ENCODE data around the gene PDYN. TPM values are rescaled to one million over a fixed set of nuclear protein-coding genes. Genes with fewer than 3 reads are reported as not detected.
"Not testable (repeated sequence)": the region's sequence is repeated elsewhere in the genome, so short reads cannot be mapped to it uniquely, and the experiment has no call there.

PDYN gene
- total RNA-seq: not detected
- long read RNA-seq, donor 1: 0 reads
- long read RNA-seq, donor 2: 0 reads

DNA sequence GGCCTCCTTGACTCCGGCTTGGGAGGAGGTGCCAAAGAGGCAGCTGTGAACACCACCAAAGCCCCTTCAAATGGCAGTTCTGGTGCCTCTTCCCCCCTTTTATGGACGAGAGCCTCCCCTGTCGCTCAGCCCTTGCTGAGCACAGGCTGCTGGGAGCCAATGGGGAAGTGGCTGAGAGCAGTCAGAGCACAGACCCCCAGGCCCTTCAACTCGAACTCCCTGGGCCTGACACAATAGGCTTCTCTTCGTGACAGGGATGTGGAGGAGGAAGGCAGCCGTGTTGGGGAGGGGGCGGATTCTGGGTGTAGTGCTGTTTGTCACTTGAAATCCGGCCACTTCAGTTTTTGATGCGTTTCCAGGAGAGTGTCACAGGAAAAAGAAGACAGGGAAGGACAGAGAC, at the start of gene PDYN:
PDYN (minus strand) TSS at position 73 of the 400 bp plus-strand sequence. CDS start 10,974 bp downstream, outside the sequence.
- H3K36me3 ChIP-seq (ENCODE audit: low read depth): no peaks in the 10 kb centered on the region
- no peaks in the 10 kb centered on the region for H3K4me1 ChIP-seq (ENCODE audit: low read depth)
- no peak for ATAC-seq
- no peaks in the 10 kb centered on the region for H3K9me3 ChIP-seq
- intact Hi-C loops (cut with DNase I, micrococcal nuclease): no loop called here
- DNase-seq: no peak
- TF ChIP-seq, protein P1, sequence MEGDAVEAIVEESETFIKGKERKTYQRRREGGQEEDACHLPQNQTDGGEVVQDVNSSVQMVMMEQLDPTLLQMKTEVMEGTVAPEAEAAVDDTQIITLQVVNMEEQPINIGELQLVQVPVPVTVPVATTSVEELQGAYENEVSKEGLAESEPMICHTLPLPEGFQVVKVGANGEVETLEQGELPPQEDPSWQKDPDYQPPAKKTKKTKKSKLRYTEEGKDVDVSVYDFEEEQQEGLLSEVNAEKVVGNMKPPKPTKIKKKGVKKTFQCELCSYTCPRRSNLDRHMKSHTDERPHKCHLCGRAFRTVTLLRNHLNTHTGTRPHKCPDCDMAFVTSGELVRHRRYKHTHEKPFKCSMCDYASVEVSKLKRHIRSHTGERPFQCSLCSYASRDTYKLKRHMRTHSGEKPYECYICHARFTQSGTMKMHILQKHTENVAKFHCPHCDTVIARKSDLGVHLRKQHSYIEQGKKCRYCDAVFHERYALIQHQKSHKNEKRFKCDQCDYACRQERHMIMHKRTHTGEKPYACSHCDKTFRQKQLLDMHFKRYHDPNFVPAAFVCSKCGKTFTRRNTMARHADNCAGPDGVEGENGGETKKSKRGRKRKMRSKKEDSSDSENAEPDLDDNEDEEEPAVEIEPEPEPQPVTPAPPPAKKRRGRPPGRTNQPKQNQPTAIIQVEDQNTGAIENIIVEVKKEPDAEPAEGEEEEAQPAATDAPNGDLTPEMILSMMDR (IDR thresholded peaks at IDR 0.05): no peak
- H3K4me3 ChIP-seq: no peak within 1 kb of the TSS

DNA sequence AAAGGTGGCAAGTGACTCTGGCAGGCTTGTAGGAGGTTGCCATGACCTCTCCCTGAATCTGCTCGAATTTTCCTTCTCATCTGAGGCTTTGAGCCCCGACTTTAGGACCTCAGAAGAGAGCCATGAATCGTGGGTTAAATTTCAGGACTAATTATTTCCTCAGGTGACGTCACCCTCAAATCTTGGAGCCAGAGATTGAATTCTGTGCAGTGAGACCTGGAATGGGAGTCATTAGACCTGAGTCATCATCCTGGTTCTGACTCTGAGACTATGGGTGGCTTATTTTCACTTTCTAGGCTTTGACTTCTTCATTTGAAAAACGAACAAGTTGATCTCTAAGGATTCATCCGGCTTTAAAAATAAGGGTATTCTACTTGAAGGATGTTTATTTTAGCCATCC, 48.5 kb upstream of the PDYN start:
- TF ChIP-seq, protein P1 (IDR thresholded peaks at IDR 0.05): no peak
- DNase-seq: no peak
- Histone ChIP-seq H3K4me1 (ENCODE audit: low read depth) (no peaks in the 10 kb centered on the region), H3K36me3 (ENCODE audit: low read depth) (no peaks in the 10 kb centered on the region), H3K9me3 (no peaks in the 10 kb centered on the region), H3K4me3 (no peak overlapping the region)
- intact Hi-C loops (cut with DNase I, micrococcal nuclease): no loop called here
- no peak for ATAC-seq

DNA sequence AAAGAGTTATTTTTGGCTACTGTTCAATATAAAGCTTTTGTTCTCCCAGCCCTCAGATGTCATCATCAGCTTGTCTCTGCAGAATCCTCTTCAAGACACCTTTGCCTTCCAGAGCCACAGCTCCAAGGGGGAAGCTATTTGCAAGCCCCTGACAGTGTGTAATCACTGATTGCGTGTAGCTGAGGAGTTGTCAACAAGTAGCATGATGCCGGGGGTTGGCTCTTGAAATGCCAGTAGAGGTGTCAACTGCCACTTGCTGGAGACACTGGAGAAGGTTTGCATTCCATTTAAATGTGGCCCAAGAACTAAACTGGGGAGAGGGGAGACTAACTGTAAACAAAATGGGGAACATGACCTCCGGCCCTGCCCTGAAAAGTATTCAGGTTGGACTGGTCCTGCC, 44.3 kb upstream of the PDYN start:
- Histone ChIP-seq H3K36me3 (ENCODE audit: low read depth) (no peaks in the 10 kb centered on the region), H3K4me1 (ENCODE audit: low read depth) (no peaks in the 10 kb centered on the region), H3K9me3 (no peaks in the 10 kb centered on the region), H3K4me3 (no peak overlapping the region)
- no peak for DNase-seq
- TF ChIP-seq, protein P1 (IDR thresholded peaks at IDR 0.05): no peak
- intact Hi-C loops (cut with DNase I, micrococcal nuclease): no loop called here
- no peak for ATAC-seq

DNA sequence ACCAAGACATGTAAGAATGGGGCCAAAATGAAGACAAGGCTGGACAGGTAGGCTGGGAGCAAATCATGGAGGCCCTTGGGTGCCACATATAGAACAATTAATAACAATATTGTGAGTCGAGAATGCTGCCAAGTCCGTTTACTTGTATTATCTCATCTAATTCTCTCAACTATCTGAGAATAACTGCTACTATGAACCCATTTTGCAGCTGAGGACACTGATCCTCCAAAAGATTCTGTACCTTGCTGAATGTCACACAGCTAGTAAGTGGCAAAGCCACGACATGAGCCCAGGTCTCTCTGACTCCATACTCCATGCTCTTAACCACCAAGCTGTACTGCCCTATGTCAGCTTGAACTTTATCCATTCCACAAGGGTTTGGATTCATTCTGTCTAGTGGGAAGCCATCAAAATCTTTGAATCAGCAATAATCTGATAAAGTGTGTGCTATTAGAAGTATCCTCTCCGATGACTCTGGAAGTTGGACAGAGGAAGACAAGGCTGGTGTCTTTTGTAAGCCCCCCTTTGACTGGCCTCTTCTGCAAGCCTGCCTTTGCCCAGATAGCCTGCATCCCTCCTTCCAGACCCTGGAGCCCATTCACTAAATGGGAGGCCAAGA, 43.5 kb upstream of the PDYN start:
- H3K9me3 ChIP-seq: no peaks in the 10 kb centered on the region
- intact Hi-C loops (cut with DNase I, micrococcal nuclease): no loop called here
- DNase-seq: no peak
- no peaks in the 10 kb centered on the region for H3K36me3 ChIP-seq (ENCODE audit: low read depth)
- ATAC-seq: no peak
- H3K4me1 ChIP-seq (ENCODE audit: low read depth): no peaks in the 10 kb centered on the region
- TF ChIP-seq, protein P1 (IDR thresholded peaks at IDR 0.05): no peak
- no peak overlapping the region for H3K4me3 ChIP-seq

DNA sequence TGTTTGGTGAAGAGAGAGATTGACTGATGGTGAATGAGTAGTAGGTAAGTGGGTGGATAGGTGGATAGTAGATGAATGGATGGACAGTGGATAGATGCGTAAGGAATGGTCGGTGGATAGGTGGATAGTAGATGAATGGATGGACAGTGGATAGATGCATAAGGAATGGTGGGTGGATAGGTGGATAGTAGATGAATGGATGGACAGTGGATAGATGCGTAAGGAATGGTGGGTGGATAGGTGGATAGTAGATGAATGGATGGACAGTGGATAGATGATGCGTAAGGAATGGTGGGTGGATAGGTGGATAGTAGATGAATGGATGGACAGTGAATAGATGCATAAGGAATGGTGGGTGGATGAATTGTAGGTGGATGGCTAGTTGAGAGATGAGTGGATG, 42.5 kb upstream of the PDYN start:
- H3K36me3 ChIP-seq (ENCODE audit: low read depth); H3K4me3 ChIP-seq; ATAC-seq; DNase-seq; H3K4me1 ChIP-seq (ENCODE audit: low read depth); intact Hi-C loops (cut with DNase I, micrococcal nuclease); H3K9me3 ChIP-seq: not testable (repeated sequence)

DNA sequence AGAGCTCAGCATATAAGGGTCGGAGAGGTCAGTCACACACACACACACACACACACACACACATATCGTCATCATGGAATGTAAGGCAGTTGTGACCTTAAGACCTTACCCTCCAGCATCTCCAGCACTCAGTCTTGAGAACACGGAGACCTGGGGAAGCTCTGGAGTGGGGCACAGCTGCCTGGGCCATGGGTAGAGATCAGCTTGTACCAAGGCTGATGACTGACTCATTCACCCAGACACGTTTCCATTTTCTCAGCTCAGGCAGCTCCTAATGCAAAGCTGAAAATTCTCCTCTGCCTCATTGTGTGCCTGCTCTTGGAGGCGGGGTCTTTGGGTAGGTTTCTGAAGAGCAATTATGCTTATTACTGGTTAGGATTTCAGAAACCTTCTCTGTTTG, 38.3 kb upstream of the PDYN start:
- DNase-seq (no peak), ATAC-seq (no peak)
- no peaks in the 10 kb centered on the region for H3K36me3 ChIP-seq (ENCODE audit: low read depth)
- intact Hi-C loops (cut with DNase I, micrococcal nuclease): no loop called here
- H3K9me3 ChIP-seq: peaks cover under 1% of the 10 kb centered on the region
- H3K4me1 ChIP-seq (ENCODE audit: low read depth): no peaks in the 10 kb centered on the region
- TF ChIP-seq, protein P1 (IDR thresholded peaks at IDR 0.05): no peak
- no peak overlapping the region for H3K4me3 ChIP-seq

All from mucosa of descending colon (tissue), 3 donors.